ENCODE measurements around the gene XPO6. TPM values are rescaled to one million over a fixed set of nuclear protein-coding genes. Genes with fewer than 3 reads are reported as not detected.
A peak's percentile ranks its signal among the peaks of the same experiment; 100 is the strongest.

The XPO6 gene
- total RNA-seq, 1 donor from 2014 or later = 227 TPM

- Mint-ChIP-seq H3K36me3 (ENCODE audit: low read depth) (peaks cover 48% of the 10 kb centered on the region), H3K27ac (no peak overlapping the region), H3K27me3 (ENCODE audit: low read depth) (no peaks in the 10 kb centered on the region)
These were observed 114.5 kb downstream of the XPO6 start for GRCh38 chr16:28096983-28097899.

GRCh38 chr16:28093385-28093725, 118.4 kb downstream of the XPO6 start:
- peaks cover 17% of the 10 kb centered on the region for H3K36me3 Mint-ChIP-seq (ENCODE audit: low read depth)
- no peaks in the 10 kb centered on the region for H3K27me3 Mint-ChIP-seq (ENCODE audit: low read depth)
- no peak overlapping the region for H3K4me3 Mint-ChIP-seq (ENCODE audit: low read depth)
- intact Hi-C loops (cut with micrococcal nuclease) = no loop called here
- peaks cover 4% of the 10 kb centered on the region for H3K9me3 Mint-ChIP-seq
- H3K27ac Mint-ChIP-seq = no peak overlapping the region
- no peak for DNase-seq (ENCODE audit: low spot score)
- no peaks in the 10 kb centered on the region for H3K4me1 Mint-ChIP-seq (ENCODE audit: low read depth)

More at GRCh38 chr16:28096983-28097899, 114.5 kb downstream of the XPO6 start:
- no peak for DNase-seq (ENCODE audit: low spot score)
- no peak overlapping the region for H3K4me3 Mint-ChIP-seq (ENCODE audit: low read depth)
- H3K9me3 Mint-ChIP-seq = no peaks in the 10 kb centered on the region
- H3K4me1 Mint-ChIP-seq (ENCODE audit: low read depth) = no peaks in the 10 kb centered on the region
- intact Hi-C loops (cut with micrococcal nuclease) = no loop called here

GRCh38 chr16:28092721-28093384, 118.9 kb downstream of the XPO6 start:
- peaks cover 12% of the 10 kb centered on the region for H3K36me3 Mint-ChIP-seq (ENCODE audit: low read depth)
- DNase-seq (ENCODE audit: low spot score) = no peak
- intact Hi-C loops (cut with micrococcal nuclease) = no loop called here
- peaks cover 4% of the 10 kb centered on the region for H3K9me3 Mint-ChIP-seq
- H3K4me1 Mint-ChIP-seq (ENCODE audit: low read depth) = no peaks in the 10 kb centered on the region
- no peaks in the 10 kb centered on the region for H3K27me3 Mint-ChIP-seq (ENCODE audit: low read depth)
- no peak overlapping the region for H3K4me3 Mint-ChIP-seq (ENCODE audit: low read depth)
- no peak overlapping the region for H3K27ac Mint-ChIP-seq

GRCh38 chr16:28091656-28092055, 120.1 kb downstream of the XPO6 start:
- Mint-ChIP-seq H3K4me3 (ENCODE audit: low read depth) (no peak overlapping the region), H3K27me3 (ENCODE audit: low read depth) (no peaks in the 10 kb centered on the region), H3K27ac (no peak overlapping the region), H3K9me3 (peaks cover 4% of the 10 kb centered on the region), H3K4me1 (ENCODE audit: low read depth) (no peaks in the 10 kb centered on the region), H3K36me3 (ENCODE audit: low read depth) (peaks cover 2% of the 10 kb centered on the region)
- DNase-seq (ENCODE audit: low spot score) = no peak
- intact Hi-C loops (cut with micrococcal nuclease) = no loop called here

GRCh38 chr16:28090646-28091377, 121.0 kb downstream of the XPO6 start:
- Mint-ChIP-seq H3K27me3 (ENCODE audit: low read depth) (no peaks in the 10 kb centered on the region), H3K9me3 (peaks cover 4% of the 10 kb centered on the region), H3K27ac (no peak overlapping the region), H3K4me3 (ENCODE audit: low read depth) (no peak overlapping the region), H3K4me1 (ENCODE audit: low read depth) (no peaks in the 10 kb centered on the region), H3K36me3 (ENCODE audit: low read depth) (no peaks in the 10 kb centered on the region)
- intact Hi-C loops (cut with micrococcal nuclease) = no loop called here
- no peak for DNase-seq (ENCODE audit: low spot score)

- H3K36me3 Mint-ChIP-seq (ENCODE audit: low read depth) = no peaks in the 10 kb centered on the region
- peaks cover 4% of the 10 kb centered on the region for H3K9me3 Mint-ChIP-seq
- H3K27ac Mint-ChIP-seq = peak overlapping the region; percentile 33
- no peaks in the 10 kb centered on the region for H3K27me3 Mint-ChIP-seq (ENCODE audit: low read depth)
- no peaks in the 10 kb centered on the region for H3K4me1 Mint-ChIP-seq (ENCODE audit: low read depth)
- intact Hi-C loops (cut with micrococcal nuclease) = no loop called here
- no peak overlapping the region for H3K4me3 Mint-ChIP-seq (ENCODE audit: low read depth)
- no peak for DNase-seq (ENCODE audit: low spot score)
These were observed 121.8 kb downstream of the XPO6 start for GRCh38 chr16:28089992-28090365.

- H3K27ac Mint-ChIP-seq = peak overlapping the region; percentile 51
- H3K9me3 Mint-ChIP-seq = peaks cover 4% of the 10 kb centered on the region
- intact Hi-C loops (cut with micrococcal nuclease) = no loop called here
- H3K4me3 Mint-ChIP-seq (ENCODE audit: low read depth) = no peak overlapping the region
- H3K4me1 Mint-ChIP-seq (ENCODE audit: low read depth) = no peaks in the 10 kb centered on the region
- DNase-seq (ENCODE audit: low spot score) = no peak
- no peaks in the 10 kb centered on the region for H3K27me3 Mint-ChIP-seq (ENCODE audit: low read depth)
- H3K36me3 Mint-ChIP-seq (ENCODE audit: low read depth) = no peaks in the 10 kb centered on the region
These were observed 122.4 kb downstream of the XPO6 start for GRCh38 chr16:28089205-28089991.

GRCh38 chr16:28087675-28088300, 124.0 kb downstream of the XPO6 start:
- Mint-ChIP-seq H3K4me3 (ENCODE audit: low read depth) (no peak overlapping the region), H3K27ac (no peak overlapping the region), H3K9me3 (peaks cover 4% of the 10 kb centered on the region), H3K27me3 (ENCODE audit: low read depth) (no peaks in the 10 kb centered on the region), H3K36me3 (ENCODE audit: low read depth) (no peaks in the 10 kb centered on the region), H3K4me1 (ENCODE audit: low read depth) (no peaks in the 10 kb centered on the region)
- no peak for DNase-seq (ENCODE audit: low spot score)
- intact Hi-C loops (cut with micrococcal nuclease) = no loop called here

GRCh38 chr16:28087140-28087660, 124.6 kb downstream of the XPO6 start:
- Mint-ChIP-seq H3K36me3 (ENCODE audit: low read depth) (no peaks in the 10 kb centered on the region), H3K27me3 (ENCODE audit: low read depth) (no peaks in the 10 kb centered on the region), H3K4me1 (ENCODE audit: low read depth) (no peaks in the 10 kb centered on the region), H3K9me3 (peaks cover 4% of the 10 kb centered on the region), H3K4me3 (ENCODE audit: low read depth) (no peak overlapping the region), H3K27ac (no peak overlapping the region)
- intact Hi-C loops (cut with micrococcal nuclease) = no loop called here
- no peak for DNase-seq (ENCODE audit: low spot score)

GRCh38 chr16:28086186-28087139, 125.3 kb downstream of the XPO6 start:
- Mint-ChIP-seq H3K4me3 (ENCODE audit: low read depth) (no peak overlapping the region), H3K4me1 (ENCODE audit: low read depth) (no peaks in the 10 kb centered on the region), H3K36me3 (ENCODE audit: low read depth) (no peaks in the 10 kb centered on the region), H3K27me3 (ENCODE audit: low read depth) (no peaks in the 10 kb centered on the region), H3K27ac (no peak overlapping the region), H3K9me3 (peaks cover 4% of the 10 kb centered on the region)
- DNase-seq (ENCODE audit: low spot score) = no peak
- intact Hi-C loops (cut with micrococcal nuclease) = no loop called here
